Measurements from ENCODE around the gene ZBTB43. TPM values are rescaled to one million over a fixed set of nuclear protein-coding genes. Genes with fewer than 3 reads are reported as not detected.

The ZBTB43 gene
- total and polyA plus RNA-seq, 4 donors = 2.6 to 7.1 (median 5.0) TPM

DNA sequence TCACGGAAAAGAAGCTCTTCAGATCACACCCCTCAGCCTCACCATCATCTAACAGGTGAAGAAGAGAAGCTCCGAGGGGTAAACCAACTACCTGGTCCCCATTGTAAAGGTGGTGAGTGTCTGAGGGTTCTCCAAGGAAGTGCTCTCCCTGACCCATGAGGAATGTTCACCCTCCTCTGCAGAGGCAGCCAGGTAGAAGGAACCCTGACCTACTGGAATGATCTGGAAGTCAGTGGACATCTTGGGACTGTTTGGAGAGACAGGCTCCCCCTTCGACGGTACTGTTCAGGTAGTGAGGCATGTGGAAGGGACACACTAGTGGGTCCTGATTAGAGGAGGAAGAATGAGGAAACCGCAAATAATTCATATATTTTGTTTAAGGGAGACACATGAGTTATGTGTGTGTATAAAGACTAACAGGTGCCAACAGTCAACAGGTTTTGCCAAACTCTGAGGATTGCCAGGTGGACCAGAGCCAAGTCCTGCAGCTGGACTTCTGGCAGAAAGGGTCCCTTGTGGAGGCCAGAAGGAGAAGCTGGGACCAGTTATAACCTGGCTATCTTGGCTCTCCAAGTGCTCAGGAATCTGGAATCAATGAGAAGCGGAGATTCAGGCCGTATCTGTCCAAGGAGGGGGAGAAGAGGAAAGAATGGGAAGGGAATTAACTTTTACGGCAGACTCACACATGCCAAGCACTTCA is 52.6 kb downstream of the ZBTB43 start:
- TF ChIP-seq, protein P1, sequence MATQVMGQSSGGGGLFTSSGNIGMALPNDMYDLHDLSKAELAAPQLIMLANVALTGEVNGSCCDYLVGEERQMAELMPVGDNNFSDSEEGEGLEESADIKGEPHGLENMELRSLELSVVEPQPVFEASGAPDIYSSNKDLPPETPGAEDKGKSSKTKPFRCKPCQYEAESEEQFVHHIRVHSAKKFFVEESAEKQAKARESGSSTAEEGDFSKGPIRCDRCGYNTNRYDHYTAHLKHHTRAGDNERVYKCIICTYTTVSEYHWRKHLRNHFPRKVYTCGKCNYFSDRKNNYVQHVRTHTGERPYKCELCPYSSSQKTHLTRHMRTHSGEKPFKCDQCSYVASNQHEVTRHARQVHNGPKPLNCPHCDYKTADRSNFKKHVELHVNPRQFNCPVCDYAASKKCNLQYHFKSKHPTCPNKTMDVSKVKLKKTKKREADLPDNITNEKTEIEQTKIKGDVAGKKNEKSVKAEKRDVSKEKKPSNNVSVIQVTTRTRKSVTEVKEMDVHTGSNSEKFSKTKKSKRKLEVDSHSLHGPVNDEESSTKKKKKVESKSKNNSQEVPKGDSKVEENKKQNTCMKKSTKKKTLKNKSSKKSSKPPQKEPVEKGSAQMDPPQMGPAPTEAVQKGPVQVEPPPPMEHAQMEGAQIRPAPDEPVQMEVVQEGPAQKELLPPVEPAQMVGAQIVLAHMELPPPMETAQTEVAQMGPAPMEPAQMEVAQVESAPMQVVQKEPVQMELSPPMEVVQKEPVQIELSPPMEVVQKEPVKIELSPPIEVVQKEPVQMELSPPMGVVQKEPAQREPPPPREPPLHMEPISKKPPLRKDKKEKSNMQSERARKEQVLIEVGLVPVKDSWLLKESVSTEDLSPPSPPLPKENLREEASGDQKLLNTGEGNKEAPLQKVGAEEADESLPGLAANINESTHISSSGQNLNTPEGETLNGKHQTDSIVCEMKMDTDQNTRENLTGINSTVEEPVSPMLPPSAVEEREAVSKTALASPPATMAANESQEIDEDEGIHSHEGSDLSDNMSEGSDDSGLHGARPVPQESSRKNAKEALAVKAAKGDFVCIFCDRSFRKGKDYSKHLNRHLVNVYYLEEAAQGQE (IDR thresholded peaks at IDR 0.05) = no peak
- TF ChIP-seq RAD21 (IDR thresholded peaks at IDR 0.05) (no peak), YY1 (IDR thresholded peaks at IDR 0.05) (no peak), HNF4A (conservative IDR thresholded peaks at IDR 0.05) (no peak), JUND (IDR thresholded peaks at IDR 0.05) (no peak)
- TF ChIP-seq, protein P2, sequence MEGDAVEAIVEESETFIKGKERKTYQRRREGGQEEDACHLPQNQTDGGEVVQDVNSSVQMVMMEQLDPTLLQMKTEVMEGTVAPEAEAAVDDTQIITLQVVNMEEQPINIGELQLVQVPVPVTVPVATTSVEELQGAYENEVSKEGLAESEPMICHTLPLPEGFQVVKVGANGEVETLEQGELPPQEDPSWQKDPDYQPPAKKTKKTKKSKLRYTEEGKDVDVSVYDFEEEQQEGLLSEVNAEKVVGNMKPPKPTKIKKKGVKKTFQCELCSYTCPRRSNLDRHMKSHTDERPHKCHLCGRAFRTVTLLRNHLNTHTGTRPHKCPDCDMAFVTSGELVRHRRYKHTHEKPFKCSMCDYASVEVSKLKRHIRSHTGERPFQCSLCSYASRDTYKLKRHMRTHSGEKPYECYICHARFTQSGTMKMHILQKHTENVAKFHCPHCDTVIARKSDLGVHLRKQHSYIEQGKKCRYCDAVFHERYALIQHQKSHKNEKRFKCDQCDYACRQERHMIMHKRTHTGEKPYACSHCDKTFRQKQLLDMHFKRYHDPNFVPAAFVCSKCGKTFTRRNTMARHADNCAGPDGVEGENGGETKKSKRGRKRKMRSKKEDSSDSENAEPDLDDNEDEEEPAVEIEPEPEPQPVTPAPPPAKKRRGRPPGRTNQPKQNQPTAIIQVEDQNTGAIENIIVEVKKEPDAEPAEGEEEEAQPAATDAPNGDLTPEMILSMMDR (IDR thresholded peaks at IDR 0.05; ENCODE audit: low read depth, low read length, missing input control) = no peak
- DNase-seq (ENCODE audit: low spot score) = no peak
- 74% methylated on average over 8 of the region's 8 CpGs for WGBS
- Histone ChIP-seq H3K27me3 (ENCODE audit: control insufficient read depth in 4 of 4, insufficient read depth in 4 of 4, low read length in 3 of 4) (no peaks in the 10 kb centered on the region), H3K9ac (ENCODE audit: low read depth in 1 of 2, low read length in 2 of 2) (no peak overlapping the region), H3K36me3 (ENCODE audit: control insufficient read depth in 4 of 4, insufficient read depth in 3 of 4, low read depth in 1 of 4, low read length in 3 of 4) (no peaks in the 10 kb centered on the region), H3K27ac (ENCODE audit: low read depth in 1 of 2, low read length in 2 of 2) (no peak overlapping the region), H3K4me3 (ENCODE audit: low read depth in 1 of 3, low read length in 3 of 3) (no peak overlapping the region), H3K4me1 (ENCODE audit: control insufficient read depth in 4 of 4, insufficient read depth in 4 of 4, low read length in 3 of 4) (peaks cover 7 to 26% (median 20%) of the 10 kb centered on the region in 4 donors), H3K9me3 (ENCODE audit: control insufficient read depth in 4 of 4, low read length in 3 of 4) (no peaks in the 10 kb centered on the region)

DNA sequence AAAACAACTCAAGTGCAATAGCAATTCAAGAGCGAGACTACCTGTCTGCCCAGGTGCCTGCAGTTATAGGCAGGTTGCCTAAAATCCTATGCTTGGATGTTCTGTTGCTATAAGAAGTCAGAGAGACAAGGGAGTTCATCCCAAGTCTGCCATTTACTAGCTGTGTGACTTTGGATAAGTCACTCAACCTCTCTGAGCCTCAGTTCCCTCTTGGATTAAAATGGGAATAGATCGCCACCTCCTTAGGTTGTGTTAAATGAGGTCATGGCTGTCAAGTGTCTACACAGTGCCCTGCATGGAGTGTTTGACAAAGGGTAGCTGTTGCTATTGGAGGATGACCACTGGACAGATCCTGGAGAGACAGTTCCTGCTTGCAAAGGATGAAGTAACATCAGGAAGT is 54.3 kb downstream of the ZBTB43 start:
- TF ChIP-seq, protein P1 (IDR thresholded peaks at IDR 0.05) = no peak
- TF ChIP-seq GABPA (IDR thresholded peaks at IDR 0.05 in 1 of 2, conservative IDR thresholded peaks at IDR 0.05 in 1 of 2) (no peak), YY1 (IDR thresholded peaks at IDR 0.05) (no peak), HNF4G (IDR thresholded peaks at IDR 0.05) (no peak), FOXA1 (IDR thresholded peaks at IDR 0.05) (no peak), FOXA2 (IDR thresholded peaks at IDR 0.05) (no peak), RAD21 (IDR thresholded peaks at IDR 0.05) (no peak), EGR1 (IDR thresholded peaks at IDR 0.05; ENCODE audit: low read depth in 2 of 2) (no peak), JUND (IDR thresholded peaks at IDR 0.05) (no peak), SP1 (IDR thresholded peaks at IDR 0.05) (no peak), RXRA (IDR thresholded peaks at IDR 0.05) (no peak), HNF4A (conservative IDR thresholded peaks at IDR 0.05) (no peak), TAF1 (conservative IDR thresholded peaks at IDR 0.05) (no peak)
- TF ChIP-seq, protein P2 (IDR thresholded peaks at IDR 0.05; ENCODE audit: low read depth, low read length, missing input control) = no peak
- TF ChIP-seq, protein P3, sequence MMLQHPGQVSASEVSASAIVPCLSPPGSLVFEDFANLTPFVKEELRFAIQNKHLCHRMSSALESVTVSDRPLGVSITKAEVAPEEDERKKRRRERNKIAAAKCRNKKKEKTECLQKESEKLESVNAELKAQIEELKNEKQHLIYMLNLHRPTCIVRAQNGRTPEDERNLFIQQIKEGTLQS (IDR thresholded peaks at IDR 0.05) = no peak
- TF ChIP-seq, protein P4, sequence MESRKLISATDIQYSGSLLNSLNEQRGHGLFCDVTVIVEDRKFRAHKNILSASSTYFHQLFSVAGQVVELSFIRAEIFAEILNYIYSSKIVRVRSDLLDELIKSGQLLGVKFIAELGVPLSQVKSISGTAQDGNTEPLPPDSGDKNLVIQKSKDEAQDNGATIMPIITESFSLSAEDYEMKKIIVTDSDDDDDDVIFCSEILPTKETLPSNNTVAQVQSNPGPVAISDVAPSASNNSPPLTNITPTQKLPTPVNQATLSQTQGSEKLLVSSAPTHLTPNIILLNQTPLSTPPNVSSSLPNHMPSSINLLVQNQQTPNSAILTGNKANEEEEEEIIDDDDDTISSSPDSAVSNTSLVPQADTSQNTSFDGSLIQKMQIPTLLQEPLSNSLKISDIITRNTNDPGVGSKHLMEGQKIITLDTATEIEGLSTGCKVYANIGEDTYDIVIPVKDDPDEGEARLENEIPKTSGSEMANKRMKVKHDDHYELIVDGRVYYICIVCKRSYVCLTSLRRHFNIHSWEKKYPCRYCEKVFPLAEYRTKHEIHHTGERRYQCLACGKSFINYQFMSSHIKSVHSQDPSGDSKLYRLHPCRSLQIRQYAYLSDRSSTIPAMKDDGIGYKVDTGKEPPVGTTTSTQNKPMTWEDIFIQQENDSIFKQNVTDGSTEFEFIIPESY (IDR thresholded peaks at IDR 0.05) = no peak
- TF ChIP-seq, protein P5, sequence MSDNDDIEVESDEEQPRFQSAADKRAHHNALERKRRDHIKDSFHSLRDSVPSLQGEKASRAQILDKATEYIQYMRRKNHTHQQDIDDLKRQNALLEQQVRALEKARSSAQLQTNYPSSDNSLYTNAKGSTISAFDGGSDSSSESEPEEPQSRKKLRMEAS (IDR thresholded peaks at IDR 0.05) = no peak
- no peak overlapping the region for H3K27ac ChIP-seq (ENCODE audit: low read depth in 1 of 2, low read length in 2 of 2)
- no peak for DNase-seq (ENCODE audit: low spot score)
- WGBS = 96% methylated on average over 2 of the region's 2 CpGs
- no peaks in the 10 kb centered on the region for H3K9me3 ChIP-seq (ENCODE audit: control insufficient read depth in 4 of 4, low read length in 3 of 4)
- peaks cover 9 to 32% (median 22%) of the 10 kb centered on the region in 4 donors for H3K4me1 ChIP-seq (ENCODE audit: control insufficient read depth in 4 of 4, insufficient read depth in 4 of 4, low read length in 3 of 4)
- H3K4me3 ChIP-seq (ENCODE audit: low read depth in 1 of 3, low read length in 3 of 3) = no peak overlapping the region
- no peaks in the 10 kb centered on the region for H3K27me3 ChIP-seq (ENCODE audit: control insufficient read depth in 4 of 4, insufficient read depth in 4 of 4, low read length in 3 of 4)
- no peak overlapping the region for H3K9ac ChIP-seq (ENCODE audit: low read depth in 1 of 2, low read length in 2 of 2)
- peaks cover 0 to 6% (median under 1%) of the 10 kb centered on the region in 4 donors for H3K36me3 ChIP-seq (ENCODE audit: control insufficient read depth in 4 of 4, insufficient read depth in 3 of 4, low read depth in 1 of 4, low read length in 3 of 4)
